K562 (cell line): ENCODE results near the gene ADAMTS2. TPM values are rescaled to one million over a fixed set of nuclear protein-coding genes. Genes with fewer than 3 reads are reported as not detected.

Source experiments
- ATAC-seq: fragments of 200-7000 bp; cut with Tn5 transposase; 3 replicates; pipeline ENCODE4 v1.9.1; 2020; ENCODE audit warnings: moderate library complexity
- BruUV-seq: library from RNA; stranded (reverse); fragments of 400-500 nt; replicated peaks from 2 replicates; lab custom pipeline; 2021; lab: Mats Ljungman, UMichigan
- CTCF ChIA-PET: fragments of 300-600 bp; formaldehyde crosslinking; extraction: SDS; loops from one replicate; lab custom pipeline; 2021; ENCODE audit warnings: low intra/inter-chr PET ratio; lab: Yijun Ruan, JAX
- POLR2A ChIA-PET: fragments of 300-600, 350-650 bp; sonication (Branson Sonifier 250); formaldehyde crosslinking; extraction: SDS; loops from one replicate; lab custom pipeline; 2021; ENCODE audit warnings: antibody characterized with exemption, inconsistent platforms; lab: Yijun Ruan, JAX
- DNase-seq, 4 experiments: peaks; one replicate each; pipeline versions ENCODE4 v3.0.0 to v3.0.0-alpha.2; 2011 to 2018; ENCODE audit warnings: low spot score in 3 of 4, mixed read lengths in 3 of 4; ENCODE audit errors: extremely low read depth in 1 of 4
- FAIRE-seq: peaks from 2 replicates; lab custom pipeline; 2011; peaks lifted over from hg19 to GRCh38; lab: Jason Lieb, UNC
- H2AFZ ChIP-seq: 2 replicates; pipeline ENCODE4 v1.6.0; 2011; ENCODE audit warnings: low read depth, low read length, control low read depth, inconsistent platforms
- H3K27ac ChIP-seq: fragments of 200-600 bp; 3 replicates; pipeline ENCODE4 v1.8.0; 2011; ENCODE audit warnings: low read depth, mild to moderate bottlenecking, control low read depth, inconsistent platforms, low read length, moderate library complexity, mixed read lengths; ENCODE audit errors: extremely low read depth
- H3K27me3 ChIP-seq, 2 experiments: fragments of 300-600 bp in 1 of 2; 2 replicates in 1 of 2; 3 replicates in 1 of 2; pipeline versions ENCODE4 v1.6.0 to v1.8.0; 2011; ENCODE audit warnings: inconsistent platforms in 2 of 2, low read length in 2 of 2, mild to moderate bottlenecking in 1 of 2, mixed read lengths in 1 of 2, moderate library complexity in 1 of 2; ENCODE audit not compliant: control insufficient read depth in 2 of 2, insufficient read depth in 2 of 2
- H3K36me3 ChIP-seq: fragments of 300-600 bp; 3 replicates; pipeline ENCODE4 v1.8.0; 2011; ENCODE audit warnings: mild to moderate bottlenecking, low read length, inconsistent platforms; ENCODE audit not compliant: control insufficient read depth, insufficient read depth
- H3K4me1 ChIP-seq, 2 experiments: fragments of 200-600 bp in 1 of 2; replicated peaks in 1 of 2; 2 replicates in 1 of 2; 3 replicates in 1 of 2; pipeline versions ENCODE4 v1.5.1 to v1.8.0; 2011; ENCODE audit warnings: inconsistent platforms in 2 of 2, low read length in 2 of 2, mild to moderate bottlenecking in 1 of 2, mixed read lengths in 1 of 2, moderate library complexity in 1 of 2; ENCODE audit not compliant: control insufficient read depth in 2 of 2, insufficient read depth in 2 of 2
- H3K4me2 ChIP-seq: 2 replicates; pipeline ENCODE4 v1.6.1; 2011; ENCODE audit warnings: low read length, control low read depth, inconsistent platforms, mixed read lengths; ENCODE audit not compliant: insufficient read depth
- H3K4me3 ChIP-seq: fragments of 200-600 bp; sonication (generic), shearing (Covaris generic); 2 replicates; pipeline ENCODE4 v1.5.1; 2016; ENCODE audit warnings: control low read depth, inconsistent platforms
- H3K79me2 ChIP-seq: fragments of 200-600 bp; 3 replicates; pipeline ENCODE4 v1.8.0; 2011; ENCODE audit warnings: low read length, inconsistent platforms; ENCODE audit not compliant: control insufficient read depth, insufficient read depth
- H3K9ac ChIP-seq, 2 experiments: 2 replicates each; pipeline versions ENCODE4 v1.6.0 to v1.6.1; 2011; ENCODE audit warnings: low read depth in 2 of 2, low read length in 2 of 2, control low read depth in 1 of 2, inconsistent platforms in 1 of 2, mild to moderate bottlenecking in 1 of 2, mixed read lengths in 1 of 2; ENCODE audit not compliant: insufficient read depth in 1 of 2
- H3K9me1 ChIP-seq: one replicate; pipeline ENCODE4 v1.6.0; 2011; ENCODE audit warnings: inconsistent platforms, mild to moderate bottlenecking, low read length, moderate library complexity; ENCODE audit not compliant: control insufficient read depth, insufficient read depth
- H3K9me3 ChIP-seq: replicated peaks from 2 replicates; pipeline ENCODE4 v1.5.1; 2011; ENCODE audit warnings: low read depth, low read length, inconsistent platforms; ENCODE audit not compliant: control insufficient read depth, insufficient read depth
- H4K20me1 ChIP-seq: replicated peaks from 2 replicates; pipeline ENCODE4 v1.6.1; 2011; ENCODE audit warnings: low read length, inconsistent platforms, mixed read lengths; ENCODE audit not compliant: control insufficient read depth, insufficient read depth
- CTCFL ChIP-seq: IDR thresholded peaks from 2 replicates; pipeline ENCODE4 v1.6.1; 2011; ENCODE audit warnings: borderline replicate concordance, low read depth, mild to moderate bottlenecking, moderate library complexity, low read length; ENCODE audit not compliant: insufficient read depth, poor library complexity, severe bottlenecking
- DPF2 ChIP-seq: fragments of 450-650 bp; IDR thresholded peaks from 2 replicates; pipeline ENCODE4 v1.6.1; 2016
- FOSL1 ChIP-seq: fragments of 200-800 bp; sonication (Bioruptor generic); conservative IDR thresholded peaks from 2 replicates; pipeline ENCODE4 v1.6.1; 2016; ENCODE audit warnings: missing genetic modification characterization, missing compliant biosample characterization
- FOXJ2 ChIP-seq: fragments of 200-800 bp; sonication (Bioruptor generic); IDR thresholded peaks from 2 replicates; pipeline ENCODE4 v1.6.1; 2016; ENCODE audit warnings: missing genetic modification characterization, missing compliant biosample characterization
- KLF10 ChIP-seq: fragments of 250-450 bp; sonication (Bioruptor Pico); IDR thresholded peaks from 2 replicates; pipeline ENCODE4 v1.6.1; 2021; ENCODE audit warnings: matching md5 sums
- L3MBTL2 ChIP-seq: fragments of 450-650 bp; IDR thresholded peaks from 2 replicates; pipeline ENCODE4 v1.6.1; 2016; ENCODE audit warnings: mild to moderate bottlenecking, moderate library complexity
- MCM3 ChIP-seq: fragments of 450-650 bp; IDR thresholded peaks from 2 replicates; pipeline ENCODE4 v1.6.1; 2016
- RFX5 ChIP-seq: IDR thresholded peaks from 2 replicates; pipeline ENCODE4 v1.6.1; 2011; ENCODE audit warnings: low read depth, mild to moderate bottlenecking, improper control_type of control experiment, low read length
- SETDB1 ChIP-seq: IDR thresholded peaks from one replicate; pipeline ENCODE4 v1.6.1; 2012; ENCODE audit warnings: low read length, control low read depth, inconsistent platforms
- SMARCB1 ChIP-seq: IDR thresholded peaks from 2 replicates; pipeline ENCODE4 v1.6.1; 2011; ENCODE audit warnings: improper control_type of control experiment, low read depth; ENCODE audit not compliant: insufficient read length
- ZNF253 ChIP-seq: fragments of 250-450 bp; sonication (Bioruptor Pico); conservative IDR thresholded peaks from 2 replicates; pipeline ENCODE4 v1.6.1; 2021; ENCODE audit warnings: mild to moderate bottlenecking
- WGBS: fragments of 100-300 bp; shearing (Covaris generic); methylation state at CpG from one replicate; pipeline ENCODE4 v1.1.6; 2016; ENCODE audit warnings: low coverage, mixed read lengths; ENCODE audit not compliant: insufficient coverage; ENCODE audit errors: missing lambda C conversion rate; 5-methylcytosine and 5-hydroxymethylcytosine counted together
- in situ Hi-C: fragments of 300-500 bp; cut with MboI; formaldehyde crosslinking; loops from 4 replicates; pipeline ENCODE4 v1.15.0; 2018; ENCODE audit warnings: inconsistent platforms, mixed read lengths
- intact Hi-C: fragments of 100-400 bp; cut with micrococcal nuclease; formaldehyde crosslinking; loops from 2 replicates; pipeline ENCODE4 v1.14.2; 2022
- polyA plus RNA-seq, 8 experiments: library from polyadenylated mRNA; depleted of rRNA in 4 of 8; stranded (reverse) in 5 of 8; unstranded in 3 of 8; fragments of >200 nt; fragmentation: Nextera tagmentation in 2 of 8; fragmentation: Illumina TruSeq in 1 of 8; extraction: Ambion mirVana in 2 of 8; extraction: Trizol in 1 of 8; gene quantifications; 2 replicates each; pipeline versions ENCODE4 v1.2.1 to v1.2.3, GENCODE V29; 2011 to 2014; ENCODE audit warnings: inconsistent platforms in 1 of 8, missing spikeins in 1 of 8
- total RNA-seq, 7 experiments: library from RNA; depleted of rRNA in 6 of 7; stranded (reverse); fragments of >200 nt in 6 of 7; fragmentation: Illumina TruSeq in 2 of 7; extraction: Trizol in 2 of 7; gene quantifications; 2 replicates each; pipeline versions ENCODE4 v1.2.1 to v1.2.3, GENCODE V29; 2011 to 2021; ENCODE audit warnings: low replicate concordance in 1 of 7

Gene ADAMTS2
- total and polyA plus RNA-seq, 9 of the 15 experiments (the other 6 are each of a cell fraction or from before 2014, with no cell fraction given): not detected

GRCh38 chr5:179337796-179338676 is 7.2 kb downstream of the ADAMTS2 start:
- TF ChIP-seq FOSL1 (tag) (no peak), ZNF253 (CRISPR knock-in tag) (no peak), L3MBTL2 (no peak), SMARCB1 (no peak), MCM3 (no peak), DPF2 (no peak), CTCFL (no peak), RFX5 (no peak), KLF10 (no peak), FOXJ2 (no peak), SETDB1 (no peak)
- no peak for ATAC-seq
- Histone ChIP-seq H4K20me1 (peaks cover 9% of the 10 kb centered on the region; the same call in 1 of the 2 replicates), H3K4me1 (peaks cover 0 to 4% of the 10 kb centered on the region in 2 experiments; a peak in 1 of 5 replicates), H3K27me3 (peaks cover 27 to 87% of the 10 kb centered on the region in 2 experiments; a peak in 3 of 5 replicates), H3K79me2 (no peaks in the 10 kb centered on the region), H3K27ac (no peak overlapping the region), H3K4me2 (no peak overlapping the region), H3K9me1 (no peaks in the 10 kb centered on the region), H3K36me3 (no peaks in the 10 kb centered on the region), H2AFZ (no peak overlapping the region), H3K4me3 (no peak overlapping the region), H3K9me3 (no peaks in the 10 kb centered on the region), H3K9ac (no peak overlapping the region)
- CTCF ChIA-PET: no interaction called here
- FAIRE-seq: no peak
- intact Hi-C loops (no loop called here), in situ Hi-C loops (no loop called here)
- POLR2A ChIA-PET: no interaction called here
- WGBS: 1% methylated on average over 21 of the region's 23 CpGs
- BruUV-seq: no TSS peak
- no peak for DNase-seq
